DND-41 (cell line): Measurements from ENCODE around the gene SEBOX.

Source experiments
- ATAC-seq: fragments of 200-7000 bp; cut with Tn5 transposase; 3 replicates; pipeline ENCODE4 v1.9.1; 2021; ENCODE audit warnings: low read depth; ENCODE audit not compliant: insufficient read depth
- DNase-seq: peaks from one replicate; pipeline ENCODE4 v3.0.0-alpha.2; 2020
- H2AFZ ChIP-seq: 2 replicates; pipeline ENCODE4 v1.6.0; 2012; ENCODE audit warnings: low read depth, low read length
- H3K27ac ChIP-seq: 2 replicates; pipeline ENCODE4 v1.5.1; 2012; ENCODE audit warnings: low read length, inconsistent platforms
- H3K27me3 ChIP-seq: fragments of 200-600 bp; sonication (generic); 2 replicates; pipeline ENCODE4 v1.6.0; 2012; ENCODE audit warnings: low read length, mild to moderate bottlenecking, inconsistent platforms; ENCODE audit not compliant: insufficient read depth, poor library complexity
- H3K36me3 ChIP-seq: 2 replicates; pipeline ENCODE4 v1.5.1; 2012; ENCODE audit warnings: low read length, inconsistent platforms; ENCODE audit not compliant: insufficient read depth
- H3K4me1 ChIP-seq: 2 replicates; pipeline ENCODE4 v1.5.1; 2012; ENCODE audit warnings: mild to moderate bottlenecking, low read length; ENCODE audit not compliant: insufficient read depth
- H3K4me2 ChIP-seq: 2 replicates; pipeline ENCODE4 v1.6.0; 2012; ENCODE audit warnings: mild to moderate bottlenecking, moderate library complexity, low read length, inconsistent platforms; ENCODE audit not compliant: insufficient read depth
- H3K4me3 ChIP-seq, 2 experiments: fragments of 200-600 bp in 1 of 2; shearing (Covaris generic) in 1 of 2; 2 replicates each; pipeline ENCODE4 v1.5.1; 2012 to 2016; ENCODE audit warnings: inconsistent platforms in 2 of 2, low read length in 2 of 2, mild to moderate bottlenecking in 2 of 2, low read depth in 1 of 2, moderate library complexity in 1 of 2
- H3K79me2 ChIP-seq: 2 replicates; pipeline ENCODE4 v1.6.0; 2012; ENCODE audit warnings: low read length, inconsistent platforms; ENCODE audit not compliant: insufficient read depth
- H3K9ac ChIP-seq: 2 replicates; pipeline ENCODE4 v1.6.0; 2012; ENCODE audit warnings: low read depth, mild to moderate bottlenecking, inconsistent platforms, low read length, moderate library complexity
- H3K9me3 ChIP-seq: 2 replicates; pipeline ENCODE4 v1.5.1; 2012; ENCODE audit warnings: low read length, moderate library complexity, mild to moderate bottlenecking, inconsistent platforms; ENCODE audit not compliant: insufficient read depth, severe bottlenecking
- H4K20me1 ChIP-seq: 2 replicates; pipeline ENCODE4 v1.6.0; 2012; ENCODE audit warnings: low read length; ENCODE audit not compliant: insufficient read depth
- EZH2 ChIP-seq: IDR thresholded peaks from 3 replicates; pipeline ENCODE4 v1.6.1; 2012; ENCODE audit warnings: borderline replicate concordance, low read depth, mild to moderate bottlenecking, moderate library complexity, low read length, inconsistent platforms; ENCODE audit not compliant: severe bottlenecking
- TF ChIP-seq, protein P1 (sequence below): IDR thresholded peaks from 2 replicates; pipeline ENCODE4 v1.5.1; 2012; ENCODE audit warnings: borderline replicate concordance, low read length, moderate library complexity, mild to moderate bottlenecking; ENCODE audit not compliant: poor library complexity, severe bottlenecking; ENCODE audit errors: extremely low read depth

Gene SEBOX

GRCh38 chr17:28405632-28406472 is 40.9 kb upstream of the SEBOX start, which contains the start of gene SLC46A1:
SLC46A1 (minus strand) TSS chr17:28406212; CDS start chr17:28406114, 98 bp downstream.
- DNase-seq, result no peak
- Histone ChIP-seq H3K4me3 (no peak within 1 kb of the TSS), H3K4me2 (no peak within 1 kb of the TSS), H3K79me2 (no peaks in the 10 kb centered on the region), H3K27me3 (peaks cover 16% of the 10 kb centered on the region), H3K4me1 (no peaks in the 10 kb centered on the region), H4K20me1 (no peaks in the 10 kb centered on the region; the same call in 1 of the 2 replicates), H3K36me3 (no peaks in the 10 kb centered on the region), H2AFZ (no peak within 1 kb of the TSS), H3K9me3 (no peaks in the 10 kb centered on the region), H3K27ac (no peak within 1 kb of the TSS), H3K9ac (no peak within 1 kb of the TSS)
- ATAC-seq, result no peak
- TF ChIP-seq, protein P1, sequence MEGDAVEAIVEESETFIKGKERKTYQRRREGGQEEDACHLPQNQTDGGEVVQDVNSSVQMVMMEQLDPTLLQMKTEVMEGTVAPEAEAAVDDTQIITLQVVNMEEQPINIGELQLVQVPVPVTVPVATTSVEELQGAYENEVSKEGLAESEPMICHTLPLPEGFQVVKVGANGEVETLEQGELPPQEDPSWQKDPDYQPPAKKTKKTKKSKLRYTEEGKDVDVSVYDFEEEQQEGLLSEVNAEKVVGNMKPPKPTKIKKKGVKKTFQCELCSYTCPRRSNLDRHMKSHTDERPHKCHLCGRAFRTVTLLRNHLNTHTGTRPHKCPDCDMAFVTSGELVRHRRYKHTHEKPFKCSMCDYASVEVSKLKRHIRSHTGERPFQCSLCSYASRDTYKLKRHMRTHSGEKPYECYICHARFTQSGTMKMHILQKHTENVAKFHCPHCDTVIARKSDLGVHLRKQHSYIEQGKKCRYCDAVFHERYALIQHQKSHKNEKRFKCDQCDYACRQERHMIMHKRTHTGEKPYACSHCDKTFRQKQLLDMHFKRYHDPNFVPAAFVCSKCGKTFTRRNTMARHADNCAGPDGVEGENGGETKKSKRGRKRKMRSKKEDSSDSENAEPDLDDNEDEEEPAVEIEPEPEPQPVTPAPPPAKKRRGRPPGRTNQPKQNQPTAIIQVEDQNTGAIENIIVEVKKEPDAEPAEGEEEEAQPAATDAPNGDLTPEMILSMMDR, result no peak
- TF ChIP-seq EZH2, result no peak

DNA sequence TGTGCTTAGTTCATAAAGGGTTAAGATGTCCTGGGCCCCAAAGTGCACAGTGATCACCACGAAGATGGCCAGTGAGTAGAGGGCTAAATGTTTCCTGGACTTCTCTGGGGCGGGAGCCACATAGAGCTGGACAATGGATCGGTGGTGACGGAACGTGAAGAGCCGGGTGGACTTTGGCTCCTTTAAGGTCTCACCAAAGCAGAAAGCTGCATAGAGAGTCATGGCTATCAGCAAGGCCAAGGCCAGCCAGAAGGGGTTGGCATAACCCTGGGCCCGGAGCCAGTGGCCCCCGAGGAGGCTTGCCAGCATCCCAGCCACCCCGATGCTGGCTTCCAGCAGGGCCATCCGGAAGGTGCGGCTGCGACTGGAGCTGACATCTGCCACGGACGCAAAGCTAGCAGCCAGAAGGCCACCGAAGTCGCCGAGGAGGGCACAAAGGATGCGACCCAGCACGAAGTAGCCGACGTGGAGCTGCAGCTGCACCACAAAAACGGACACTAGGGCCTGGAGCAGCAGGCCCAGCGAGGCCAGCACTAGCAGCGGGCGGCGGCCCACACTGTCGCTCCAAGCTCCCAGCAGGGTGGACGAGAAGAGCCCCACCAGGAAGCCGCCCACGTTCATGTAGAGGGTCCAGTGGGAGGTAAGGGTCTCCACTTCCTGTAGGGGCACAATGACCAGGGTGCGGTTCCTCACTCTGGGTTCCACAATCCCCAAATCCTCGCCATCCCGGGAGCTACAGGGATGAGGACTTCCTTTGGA is 40.0 kb upstream of the SEBOX start:
- Histone ChIP-seq H3K36me3 (no peaks in the 10 kb centered on the region), H4K20me1 (no peaks in the 10 kb centered on the region; the same call in 1 of the 2 replicates), H3K9ac (no peak overlapping the region), H3K27ac (no peak overlapping the region), H2AFZ (no peak overlapping the region), H3K4me2 (no peak overlapping the region), H3K9me3 (no peaks in the 10 kb centered on the region), H3K79me2 (no peaks in the 10 kb centered on the region), H3K4me1 (no peaks in the 10 kb centered on the region), H3K4me3 (no peak overlapping the region), H3K27me3 (peaks cover 14% of the 10 kb centered on the region)
- DNase-seq, result no peak
- TF ChIP-seq EZH2, result no peak
- TF ChIP-seq, protein P1, result no peak
- no peak for ATAC-seq

DNA sequence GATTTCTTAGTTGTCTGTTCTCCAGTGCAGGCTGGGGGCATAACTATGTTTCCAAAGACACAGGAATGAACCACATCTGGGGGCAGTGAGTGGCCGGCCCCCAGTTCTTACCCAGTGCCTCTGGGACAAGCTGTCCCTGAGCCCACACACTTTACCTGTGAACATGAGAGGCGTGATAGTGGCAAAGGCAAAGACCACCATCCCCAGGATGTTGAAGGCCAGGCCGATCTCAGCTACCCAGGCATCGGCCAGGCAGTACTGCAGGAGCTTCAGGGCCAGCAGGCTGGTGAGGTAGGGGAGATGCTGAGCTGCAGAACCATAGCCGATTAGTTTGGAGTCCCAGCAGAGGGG is 39.4 kb upstream of the SEBOX start:
- H3K4me3 ChIP-seq, result no peak overlapping the region

More for the DNA sequence above, 39.4 kb upstream of the SEBOX start:
- Histone ChIP-seq H3K9ac (no peak overlapping the region), H3K27ac (no peak overlapping the region), H3K4me2 (no peak overlapping the region), H3K36me3 (no peaks in the 10 kb centered on the region), H3K9me3 (no peaks in the 10 kb centered on the region), H2AFZ (no peak overlapping the region), H4K20me1 (no peaks in the 10 kb centered on the region; the same call in 1 of the 2 replicates), H3K79me2 (no peaks in the 10 kb centered on the region), H3K27me3 (peaks cover 14% of the 10 kb centered on the region), H3K4me1 (no peaks in the 10 kb centered on the region)
- no peak for DNase-seq
- TF ChIP-seq EZH2, result no peak
- TF ChIP-seq, protein P1, result no peak
- ATAC-seq, result no peak
